Transverse colon (tissue), 4 donors: Measurements from ENCODE around the gene ZBTB46. TPM values are rescaled to one million over a fixed set of nuclear protein-coding genes. Genes with fewer than 3 reads are reported as not detected.
"Not testable (repeated sequence)": the region's sequence is repeated elsewhere in the genome, so short reads cannot be mapped to it uniquely, and the experiment has no call there.

Experiments
- DNase-seq: peaks from one replicate; pipeline ENCODE4 v3.0.0-alpha.2; 2019
- H3K27ac ChIP-seq, 4 donors: fragments of 200-600 bp; sonication (generic); 2 replicates each; pipeline ENCODE4 v1.5.1; 2016 to 2018; ENCODE audit warnings: inconsistent platforms in 4 of 4
- H3K27me3 ChIP-seq: fragments of 200-600 bp; sonication (generic); 2 replicates; pipeline ENCODE4 v1.5.1; 2017; ENCODE audit warnings: inconsistent platforms
- H3K36me3 ChIP-seq, 4 donors: fragments of 200-600 bp; sonication (generic); 2 replicates each; pipeline ENCODE4 v1.5.1; 2017 to 2019; ENCODE audit warnings: inconsistent platforms in 4 of 4
- H3K4me1 ChIP-seq, 4 donors: fragments of 200-600 bp; sonication (generic); 2 replicates each; pipeline ENCODE4 v1.5.1; 2017 to 2020; ENCODE audit warnings: inconsistent platforms in 4 of 4
- H3K4me3 ChIP-seq, 4 donors: fragments of 200-600 bp; sonication (generic); 1 replicate in 1 of 4; 2 replicates in 3 of 4; pipeline versions ENCODE4 v1.5.1 to v1.6.1; 2017 to 2019; ENCODE audit warnings: inconsistent platforms in 4 of 4
- H3K9me3 ChIP-seq, 2 donors: fragments of 200-600 bp; sonication (generic); 2 replicates each; pipeline ENCODE4 v1.5.1; 2017 to 2019; ENCODE audit warnings: inconsistent platforms in 2 of 2
- EP300 ChIP-seq: sonication (generic); formaldehyde crosslinking; IDR thresholded peaks from one replicate; pipeline ENCODE4 v1.6.1; 2017; ENCODE audit warnings: antibody characterized with exemption, low read depth
- POLR2A ChIP-seq: fragments of 450-650 bp; IDR thresholded peaks from one replicate; pipeline ENCODE4 v1.6.1; 2016; ENCODE audit warnings: antibody characterized with exemption, mild to moderate bottlenecking, moderate library complexity
- POLR2AphosphoS5 ChIP-seq, 3 donors: sonication (generic); formaldehyde crosslinking; IDR thresholded peaks; one replicate each; pipeline ENCODE4 v1.6.1; 2016; ENCODE audit warnings: antibody characterized with exemption in 3 of 3
- whole genome bisulfite sequencing, 2 donors: methylation state at CpG; one replicate each; pipeline ENCODE4 v1.1.5; 2018; ENCODE audit warnings: low coverage in 1 of 2; 5-methylcytosine and 5-hydroxymethylcytosine counted together
- in situ Hi-C, 4 donors: fragments of 200-750 bp; cut with MboI; loops; one replicate each; pipeline versions ENCODE4 v1.15.0 to v1.15.1; 2017; ENCODE audit warnings: low sequenced_read_pairs in 3 of 4, low pct_ligation_motif_present in 1 of 4, low pct_unique_long_range_greater_than_20kb in 1 of 4
- intact Hi-C: fragments of 100-400 bp; cut with DNase I; formaldehyde crosslinking; loops from one replicate; pipeline ENCODE4 v1.15.1; 2023; ENCODE audit warnings: low total_unique reads
- total RNA-seq, 4 donors: library from RNA; depleted of rRNA; stranded (reverse); fragments of >200 nt; gene quantifications; one replicate each; pipeline ENCODE4 v1.1.0, GENCODE V29; 2016
- TF ChIP-seq, protein P1 (sequence below), 5 experiments: fragments of 200-600 bp in 3 of 5; fragments of 450-650 bp in 2 of 5; sonication (generic) in 3 of 5; IDR thresholded peaks; 1 replicate in 2 of 5; 2 replicates in 3 of 5; pipeline ENCODE4 v1.5.1; 2016 to 2017; ENCODE audit warnings: antibody characterized with exemption in 5 of 5, inconsistent platforms in 3 of 5, mild to moderate bottlenecking in 2 of 5, moderate library complexity in 1 of 5

Gene ZBTB46
- total RNA-seq, 4 donors from 2014 or later: 2.3 to 6.0 (median 5.3) TPM

DNA sequence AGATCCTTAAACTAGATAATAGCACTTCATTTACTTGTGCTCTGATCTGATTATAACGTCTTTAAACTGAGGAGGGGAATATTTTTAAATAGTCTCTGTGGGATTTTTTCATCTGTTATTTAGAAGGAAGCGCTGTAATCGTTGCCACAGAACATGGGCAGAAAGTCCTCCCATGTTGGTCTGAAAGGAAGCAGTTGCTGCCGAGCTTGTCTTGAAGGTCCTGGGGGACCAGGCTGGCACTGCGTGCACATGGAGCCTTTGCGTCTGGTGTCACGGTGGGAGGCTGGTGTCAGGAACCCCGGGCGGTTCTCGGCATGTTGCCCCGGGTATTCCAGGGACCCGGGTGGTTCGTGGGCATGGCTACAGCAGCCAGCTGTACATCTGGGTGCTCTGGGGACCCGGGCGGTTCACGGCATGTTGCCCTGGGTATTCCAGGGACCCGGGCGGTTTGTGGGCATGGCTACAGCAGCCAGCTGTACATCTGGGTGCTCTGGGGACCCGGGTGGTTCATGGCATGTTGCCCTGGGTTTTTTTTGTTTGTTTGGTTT lies 45.5 kb upstream of the ZBTB46 start:
- Histone ChIP-seq H3K9me3 (no peaks in the 10 kb centered on the region), H3K27me3 (no peaks in the 10 kb centered on the region), H3K4me1 (no peaks in the 10 kb centered on the region), H3K27ac (no peak overlapping the region), H3K4me3 (no peak overlapping the region), H3K36me3 (peaks cover 0 to 40% (median 19%) of the 10 kb centered on the region in 4 donors)
- TF ChIP-seq, protein P1, sequence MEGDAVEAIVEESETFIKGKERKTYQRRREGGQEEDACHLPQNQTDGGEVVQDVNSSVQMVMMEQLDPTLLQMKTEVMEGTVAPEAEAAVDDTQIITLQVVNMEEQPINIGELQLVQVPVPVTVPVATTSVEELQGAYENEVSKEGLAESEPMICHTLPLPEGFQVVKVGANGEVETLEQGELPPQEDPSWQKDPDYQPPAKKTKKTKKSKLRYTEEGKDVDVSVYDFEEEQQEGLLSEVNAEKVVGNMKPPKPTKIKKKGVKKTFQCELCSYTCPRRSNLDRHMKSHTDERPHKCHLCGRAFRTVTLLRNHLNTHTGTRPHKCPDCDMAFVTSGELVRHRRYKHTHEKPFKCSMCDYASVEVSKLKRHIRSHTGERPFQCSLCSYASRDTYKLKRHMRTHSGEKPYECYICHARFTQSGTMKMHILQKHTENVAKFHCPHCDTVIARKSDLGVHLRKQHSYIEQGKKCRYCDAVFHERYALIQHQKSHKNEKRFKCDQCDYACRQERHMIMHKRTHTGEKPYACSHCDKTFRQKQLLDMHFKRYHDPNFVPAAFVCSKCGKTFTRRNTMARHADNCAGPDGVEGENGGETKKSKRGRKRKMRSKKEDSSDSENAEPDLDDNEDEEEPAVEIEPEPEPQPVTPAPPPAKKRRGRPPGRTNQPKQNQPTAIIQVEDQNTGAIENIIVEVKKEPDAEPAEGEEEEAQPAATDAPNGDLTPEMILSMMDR (IDR thresholded peaks at IDR 0.05): no peak
- TF ChIP-seq EP300 (no peak), POLR2A (no peak), POLR2AphosphoS5 (IDR thresholded peaks at IDR 0.05) (no peak)
- intact Hi-C loops: no loop called here
- in situ Hi-C loops: no loop called here
- 90 to 91% methylated on average over 3 to 19 of the region's 19 CpGs for WGBS, 2 donors
- DNase-seq: no peak

DNA sequence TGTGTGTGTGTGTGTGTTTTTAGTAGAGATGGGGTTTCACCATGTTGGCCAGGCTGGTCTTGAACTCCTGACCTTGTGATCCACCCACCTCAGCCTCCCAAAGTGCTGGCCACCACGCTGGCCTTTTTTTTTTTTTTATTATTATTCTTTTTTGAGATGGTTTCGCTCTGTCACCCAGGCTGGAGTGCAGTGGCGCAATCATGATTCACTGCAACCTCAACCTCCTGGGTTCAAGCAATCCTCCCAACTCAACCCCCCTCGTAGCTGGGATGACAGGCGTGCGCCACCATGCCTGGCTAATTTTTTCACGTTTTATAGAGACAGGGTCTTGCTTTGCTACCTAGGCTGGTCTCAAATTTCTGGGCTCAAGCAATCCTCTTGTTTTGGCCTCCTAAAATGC lies 43.2 kb upstream of the ZBTB46 start:
- H3K4me1 ChIP-seq, H3K27me3 ChIP-seq, intact Hi-C loops, H3K9me3 ChIP-seq, H3K4me3 ChIP-seq, DNase-seq, in situ Hi-C loops: not testable (repeated sequence)
- Histone ChIP-seq H3K36me3 (peaks cover 0 to 61% (median 29%) of the 10 kb centered on the region in 4 donors), H3K27ac (peak overlapping the region in 2 of 4 donors; percentile 40 to 42)
- WGBS, 2 donors: 92 to 95% methylated on average over 4 to 7 of the region's 7 CpGs

DNA sequence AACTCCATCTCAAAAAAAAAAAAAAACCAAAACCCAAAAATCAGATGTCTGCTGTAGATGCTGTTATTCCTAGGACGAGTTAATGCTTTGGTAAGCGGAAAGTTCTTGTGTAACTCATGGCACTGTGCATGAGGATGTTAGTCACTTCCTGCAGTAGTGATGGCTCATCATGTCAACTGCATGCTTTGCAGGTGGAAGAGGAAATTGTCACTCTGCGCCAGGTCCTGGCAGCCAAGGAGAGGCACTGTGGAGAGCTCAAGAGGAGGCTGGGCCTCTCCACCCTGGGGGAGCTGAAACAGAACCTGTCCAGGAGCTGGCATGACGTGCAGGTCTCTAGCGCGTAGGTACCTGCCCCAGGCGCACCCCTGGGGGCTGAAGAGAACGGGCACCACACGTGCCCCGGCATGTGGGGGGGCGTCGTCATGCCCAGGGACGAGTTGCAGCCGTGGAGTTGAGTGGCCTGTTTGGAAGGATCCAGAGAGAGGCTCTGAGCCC lies 42.5 kb upstream of the ZBTB46 start:
- WGBS, 2 donors: 92 to 100% methylated on average over 1 to 14 of the region's 14 CpGs
- Histone ChIP-seq H3K4me3 (no peak overlapping the region), H3K36me3 (peaks cover 0 to 67% (median 32%) of the 10 kb centered on the region in 4 donors), H3K4me1 (no peaks in the 10 kb centered on the region), H3K27me3 (no peaks in the 10 kb centered on the region), H3K27ac (peak overlapping the region; percentile 36 to 56 (median 41)), H3K9me3 (no peaks in the 10 kb centered on the region)
- in situ Hi-C loops: no loop called here
- intact Hi-C loops: no loop called here
- peak; percentile 36 for DNase-seq
- TF ChIP-seq, protein P1 (IDR thresholded peaks at IDR 0.05): no peak
- TF ChIP-seq EP300 (peak; percentile 44), POLR2AphosphoS5 (IDR thresholded peaks at IDR 0.05) (peak; percentile 60 to 77 (median 64)), POLR2A (peak; percentile 23)

GRCh38 chr20:63868264-63868663 lies 37.2 kb upstream of the ZBTB46 start:
- Histone ChIP-seq H3K27me3 (no peaks in the 10 kb centered on the region), H3K36me3 (peaks cover 0 to 34% (median 16%) of the 10 kb centered on the region in 4 donors), H3K4me3 (no peak overlapping the region), H3K27ac (no peak overlapping the region), H3K9me3 (no peaks in the 10 kb centered on the region), H3K4me1 (peaks cover 17 to 23% (median 19%) of the 10 kb centered on the region in 4 donors)
- no peak for DNase-seq
- WGBS, 2 donors: 84 to 89% methylated on average over 5 of the region's 5 CpGs
- intact Hi-C loops (no loop called here), in situ Hi-C loops (no loop called here)
- TF ChIP-seq EP300 (no peak), POLR2AphosphoS5 (IDR thresholded peaks at IDR 0.05) (no peak), POLR2A (no peak)
- TF ChIP-seq, protein P1 (IDR thresholded peaks at IDR 0.05): no peak

DNA sequence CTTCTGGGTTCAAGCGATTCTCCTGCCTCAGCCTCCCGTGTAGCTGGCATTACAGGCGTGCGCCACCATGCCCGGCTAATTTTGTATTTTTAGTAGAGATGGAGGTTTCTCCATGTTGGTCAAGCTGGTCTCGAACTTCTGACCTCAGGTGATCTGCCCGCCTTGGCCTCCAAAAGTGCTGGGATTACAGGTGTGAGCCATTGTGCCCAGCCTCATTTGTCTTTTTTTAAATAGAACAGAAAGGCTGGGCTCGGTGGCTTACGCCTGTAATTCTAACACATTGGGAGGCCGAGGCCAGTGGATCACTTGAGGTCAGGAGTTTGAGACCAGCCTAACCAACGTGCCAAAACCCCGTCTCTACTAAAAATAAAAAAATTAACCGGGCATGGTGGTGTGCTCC lies 36.0 kb upstream of the ZBTB46 start:
- WGBS, 2 donors: 90 to 92% methylated on average over 4 to 13 of the region's 13 CpGs
- in situ Hi-C loops, DNase-seq, H3K27me3 ChIP-seq, H3K27ac ChIP-seq, H3K9me3 ChIP-seq, H3K4me3 ChIP-seq: not testable (repeated sequence)
- H3K36me3 ChIP-seq: peaks cover 0 to 29% (median 13%) of the 10 kb centered on the region in 4 donors
- intact Hi-C loops: loop anchor here (2.0 kb wide), 1 partner anchor 286 kb away; no protein-coding TSS in a partner anchor
- peaks cover 19 to 24% (median 22%) of the 10 kb centered on the region in 4 donors for H3K4me1 ChIP-seq
